ENCODE results near the gene TUT7. TPM values are rescaled to one million over a fixed set of nuclear protein-coding genes. Genes with fewer than 3 reads are reported as not detected.
A peak's percentile ranks its signal among the peaks of the same experiment; 100 is the strongest.

The TUT7 gene
- total and polyA plus RNA-seq, 10 of the 15 experiments (the other 5 are each of a cell fraction or from before 2014, with no cell fraction given): 10.0 to 49.8 (median 30.4) TPM

DNA sequence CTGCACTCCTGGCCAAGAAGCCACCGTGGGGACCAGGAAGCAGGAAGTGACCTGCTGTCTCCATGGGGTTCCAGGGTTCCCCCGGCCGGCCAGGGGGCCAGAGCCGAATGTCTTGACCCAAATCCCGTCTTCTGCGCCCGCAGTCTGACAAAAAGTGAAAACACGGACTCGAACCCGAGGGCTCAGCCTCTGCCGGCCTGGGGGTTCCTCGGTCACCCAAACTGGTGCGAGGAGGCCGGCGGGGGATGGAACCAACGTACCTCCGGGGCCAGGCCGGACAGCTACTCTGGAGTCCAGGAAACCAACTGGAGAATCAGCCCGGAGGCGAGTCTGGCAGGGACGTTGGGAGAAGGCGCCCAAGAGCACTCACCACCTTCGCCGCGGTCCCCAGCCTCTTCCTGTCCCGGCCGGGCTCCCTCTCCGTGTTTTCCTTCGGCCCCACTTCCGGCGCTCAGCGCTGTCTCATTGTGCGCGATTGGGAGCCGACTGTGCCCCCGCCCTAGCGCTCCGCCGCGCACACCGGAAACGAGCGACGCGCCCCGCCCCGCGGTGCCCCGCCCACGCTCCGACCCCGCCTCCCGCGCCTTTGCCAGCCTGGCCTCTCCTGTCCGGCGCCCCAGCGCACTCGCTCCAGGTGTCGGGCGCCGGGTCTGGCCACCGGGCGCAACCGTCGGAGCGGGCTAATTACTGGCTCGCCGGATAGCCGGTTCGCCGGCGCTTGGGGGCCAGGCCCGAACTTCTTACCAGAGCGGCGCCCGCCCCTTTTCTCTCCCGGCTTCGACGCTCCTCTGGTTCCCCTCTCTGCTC lies at the start of gene TUT7 (continued):
- TF ChIP-seq, protein P1, sequence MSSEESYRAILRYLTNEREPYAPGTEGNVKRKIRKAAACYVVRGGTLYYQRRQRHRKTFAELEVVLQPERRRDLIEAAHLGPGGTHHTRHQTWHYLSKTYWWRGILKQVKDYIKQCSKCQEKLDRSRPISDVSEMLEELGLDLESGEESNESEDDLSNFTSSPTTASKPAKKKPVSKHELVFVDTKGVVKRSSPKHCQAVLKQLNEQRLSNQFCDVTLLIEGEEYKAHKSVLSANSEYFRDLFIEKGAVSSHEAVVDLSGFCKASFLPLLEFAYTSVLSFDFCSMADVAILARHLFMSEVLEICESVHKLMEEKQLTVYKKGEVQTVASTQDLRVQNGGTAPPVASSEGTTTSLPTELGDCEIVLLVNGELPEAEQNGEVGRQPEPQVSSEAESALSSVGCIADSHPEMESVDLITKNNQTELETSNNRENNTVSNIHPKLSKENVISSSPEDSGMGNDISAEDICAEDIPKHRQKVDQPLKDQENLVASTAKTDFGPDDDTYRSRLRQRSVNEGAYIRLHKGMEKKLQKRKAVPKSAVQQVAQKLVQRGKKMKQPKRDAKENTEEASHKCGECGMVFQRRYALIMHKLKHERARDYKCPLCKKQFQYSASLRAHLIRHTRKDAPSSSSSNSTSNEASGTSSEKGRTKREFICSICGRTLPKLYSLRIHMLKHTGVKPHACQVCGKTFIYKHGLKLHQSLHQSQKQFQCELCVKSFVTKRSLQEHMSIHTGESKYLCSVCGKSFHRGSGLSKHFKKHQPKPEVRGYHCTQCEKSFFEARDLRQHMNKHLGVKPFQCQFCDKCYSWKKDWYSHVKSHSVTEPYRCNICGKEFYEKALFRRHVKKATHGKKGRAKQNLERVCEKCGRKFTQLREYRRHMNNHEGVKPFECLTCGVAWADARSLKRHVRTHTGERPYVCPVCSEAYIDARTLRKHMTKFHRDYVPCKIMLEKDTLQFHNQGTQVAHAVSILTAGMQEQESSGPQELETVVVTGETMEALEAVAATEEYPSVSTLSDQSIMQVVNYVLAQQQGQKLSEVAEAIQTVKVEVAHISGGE (CRISPR knock-in tag; IDR thresholded peaks at IDR 0.05): peak; percentile 82
- TF ChIP-seq, protein P2, sequence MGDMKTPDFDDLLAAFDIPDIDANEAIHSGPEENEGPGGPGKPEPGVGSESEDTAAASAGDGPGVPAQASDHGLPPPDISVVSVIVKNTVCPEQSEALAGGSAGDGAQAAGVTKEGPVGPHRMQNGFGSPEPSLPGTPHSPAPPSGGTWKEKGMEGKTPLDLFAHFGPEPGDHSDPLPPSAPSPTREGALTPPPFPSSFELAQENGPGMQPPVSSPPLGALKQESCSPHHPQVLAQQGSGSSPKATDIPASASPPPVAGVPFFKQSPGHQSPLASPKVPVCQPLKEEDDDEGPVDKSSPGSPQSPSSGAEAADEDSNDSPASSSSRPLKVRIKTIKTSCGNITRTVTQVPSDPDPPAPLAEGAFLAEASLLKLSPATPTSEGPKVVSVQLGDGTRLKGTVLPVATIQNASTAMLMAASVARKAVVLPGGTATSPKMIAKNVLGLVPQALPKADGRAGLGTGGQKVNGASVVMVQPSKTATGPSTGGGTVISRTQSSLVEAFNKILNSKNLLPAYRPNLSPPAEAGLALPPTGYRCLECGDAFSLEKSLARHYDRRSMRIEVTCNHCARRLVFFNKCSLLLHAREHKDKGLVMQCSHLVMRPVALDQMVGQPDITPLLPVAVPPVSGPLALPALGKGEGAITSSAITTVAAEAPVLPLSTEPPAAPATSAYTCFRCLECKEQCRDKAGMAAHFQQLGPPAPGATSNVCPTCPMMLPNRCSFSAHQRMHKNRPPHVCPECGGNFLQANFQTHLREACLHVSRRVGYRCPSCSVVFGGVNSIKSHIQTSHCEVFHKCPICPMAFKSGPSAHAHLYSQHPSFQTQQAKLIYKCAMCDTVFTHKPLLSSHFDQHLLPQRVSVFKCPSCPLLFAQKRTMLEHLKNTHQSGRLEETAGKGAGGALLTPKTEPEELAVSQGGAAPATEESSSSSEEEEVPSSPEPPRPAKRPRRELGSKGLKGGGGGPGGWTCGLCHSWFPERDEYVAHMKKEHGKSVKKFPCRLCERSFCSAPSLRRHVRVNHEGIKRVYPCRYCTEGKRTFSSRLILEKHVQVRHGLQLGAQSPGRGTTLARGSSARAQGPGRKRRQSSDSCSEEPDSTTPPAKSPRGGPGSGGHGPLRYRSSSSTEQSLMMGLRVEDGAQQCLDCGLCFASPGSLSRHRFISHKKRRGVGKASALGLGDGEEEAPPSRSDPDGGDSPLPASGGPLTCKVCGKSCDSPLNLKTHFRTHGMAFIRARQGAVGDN (IDR thresholded peaks at IDR 0.05): peak; percentile 85
- peak; percentile 63; the same call in 1 of the 2 replicates for TF ChIP-seq CBFB (IDR thresholded peaks at IDR 0.05; ENCODE audit: low read depth)
- TF ChIP-seq, protein P3, sequence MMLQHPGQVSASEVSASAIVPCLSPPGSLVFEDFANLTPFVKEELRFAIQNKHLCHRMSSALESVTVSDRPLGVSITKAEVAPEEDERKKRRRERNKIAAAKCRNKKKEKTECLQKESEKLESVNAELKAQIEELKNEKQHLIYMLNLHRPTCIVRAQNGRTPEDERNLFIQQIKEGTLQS (IDR thresholded peaks at IDR 0.05; ENCODE audit: borderline replicate concordance, extremely low read depth, low read depth, low read length): no peak
- peak; percentile 53; the same call in 1 of the 2 replicates for TF ChIP-seq SMARCA5 (IDR thresholded peaks at IDR 0.05)
- TF ChIP-seq ZNF274 (IDR thresholded peaks at IDR 0.05; ENCODE audit: insufficient read depth, insufficient read length): no peak
- TF ChIP-seq STAT1 (conservative IDR thresholded peaks at IDR 0.05): no peak
- no peak for TF ChIP-seq ZNF24 (IDR thresholded peaks at IDR 0.05)
- TF ChIP-seq, protein P4, sequence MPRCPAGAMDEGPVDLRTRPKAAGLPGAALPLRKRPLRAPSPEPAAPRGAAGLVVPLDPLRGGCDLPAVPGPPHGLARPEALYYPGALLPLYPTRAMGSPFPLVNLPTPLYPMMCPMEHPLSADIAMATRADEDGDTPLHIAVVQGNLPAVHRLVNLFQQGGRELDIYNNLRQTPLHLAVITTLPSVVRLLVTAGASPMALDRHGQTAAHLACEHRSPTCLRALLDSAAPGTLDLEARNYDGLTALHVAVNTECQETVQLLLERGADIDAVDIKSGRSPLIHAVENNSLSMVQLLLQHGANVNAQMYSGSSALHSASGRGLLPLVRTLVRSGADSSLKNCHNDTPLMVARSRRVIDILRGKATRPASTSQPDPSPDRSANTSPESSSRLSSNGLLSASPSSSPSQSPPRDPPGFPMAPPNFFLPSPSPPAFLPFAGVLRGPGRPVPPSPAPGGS (IDR thresholded peaks at IDR 0.05; ENCODE audit: borderline replicate concordance, insufficient read depth, low read depth, low read length, poor library complexity, severe bottlenecking): no peak
- peak; percentile 66; the same call in 1 of the 2 replicates for TF ChIP-seq YY1 (IDR thresholded peaks at IDR 0.05; ENCODE audit: low read depth, low read length)
- TF ChIP-seq NFIC (IDR thresholded peaks at IDR 0.05; ENCODE audit: low read depth, low read length): no peak
- TF ChIP-seq PAX8 (IDR thresholded peaks at IDR 0.05): no peak
- peak; percentile 24; the same call in 1 of the 2 replicates for TF ChIP-seq RFX5 (IDR thresholded peaks at IDR 0.05; ENCODE audit: low read depth, low read length)
